Progenitor cell of endocrine pancreas (in vitro differentiated cells): ENCODE results near the gene CORO1C. TPM values are rescaled to one million over a fixed set of nuclear protein-coding genes. Genes with fewer than 3 reads are reported as not detected.

ENCODE experiments used
- DNase-seq: peaks from one replicate; pipeline ENCODE4 v3.0.0; 2021; ENCODE audit warnings: low spot score; ENCODE audit not compliant: unreplicated experiment
- H3K27ac Mint-ChIP-seq: 2 replicates; pipeline ENCODE4 v1.8.0; 2021; ENCODE audit warnings: mild to moderate bottlenecking, moderate library complexity, mixed read lengths
- H3K27me3 Mint-ChIP-seq: 2 replicates; pipeline ENCODE4 v1.8.0; 2021; ENCODE audit warnings: mixed read lengths
- H3K36me3 Mint-ChIP-seq: 2 replicates; pipeline ENCODE4 v1.8.0; 2022; ENCODE audit warnings: mixed read lengths; ENCODE audit not compliant: insufficient read depth
- H3K4me1 Mint-ChIP-seq: 2 replicates; pipeline ENCODE4 v1.8.0; 2021; ENCODE audit warnings: low read depth, mixed read lengths
- H3K4me3 Mint-ChIP-seq: 2 replicates; pipeline ENCODE4 v1.8.0; 2021; ENCODE audit warnings: low read depth, mild to moderate bottlenecking, moderate library complexity, mixed read lengths
- H3K9me3 Mint-ChIP-seq: 2 replicates; pipeline ENCODE4 v1.8.0; 2021; ENCODE audit warnings: low read depth, mixed read lengths
- CTCF ChIP-seq: fragments of 200-600 bp; sonication (generic); IDR thresholded peaks from one replicate; pipeline ENCODE4 v1.5.0; 2021; ENCODE audit warnings: antibody characterized with exemption, mild to moderate bottlenecking; ENCODE audit not compliant: unreplicated experiment
- total RNA-seq: library from RNA; stranded (reverse); gene quantifications from 2 replicates; pipeline ENCODE4 v1.2.1, GENCODE V29; 2021

The CORO1C gene
- total RNA-seq, 1 donor from 2014 or later: 68.3 TPM

- DNase-seq: no peak
These were observed 90.4 kb downstream of the CORO1C start for GRCh38 chr12:108640802-108641445.

GRCh38 chr12:108638997-108639822 lies 92.1 kb downstream of the CORO1C start:
- no peaks in the 10 kb centered on the region for H3K9me3 Mint-ChIP-seq
- peaks cover 9% of the 10 kb centered on the region for H3K27me3 Mint-ChIP-seq
- H3K4me1 Mint-ChIP-seq: peaks cover 9% of the 10 kb centered on the region
- H3K27ac Mint-ChIP-seq: no peak overlapping the region
- H3K36me3 Mint-ChIP-seq: no peaks in the 10 kb centered on the region
- no peak for TF ChIP-seq CTCF
- no peak for DNase-seq
- H3K4me3 Mint-ChIP-seq: no peak overlapping the region

More at GRCh38 chr12:108640802-108641445, 90.4 kb downstream of the CORO1C start:
- Mint-ChIP-seq H3K27ac (peak overlapping the region; percentile 66), H3K4me1 (peaks cover 9% of the 10 kb centered on the region), H3K36me3 (peaks cover 5% of the 10 kb centered on the region), H3K4me3 (no peak overlapping the region), H3K27me3 (peaks cover 4% of the 10 kb centered on the region), H3K9me3 (no peaks in the 10 kb centered on the region)
- no peak for TF ChIP-seq CTCF

- peaks cover 9% of the 10 kb centered on the region for H3K4me1 Mint-ChIP-seq
- H3K27me3 Mint-ChIP-seq: peaks cover 9% of the 10 kb centered on the region
- H3K36me3 Mint-ChIP-seq: no peaks in the 10 kb centered on the region
- TF ChIP-seq CTCF: no peak
- H3K4me3 Mint-ChIP-seq: no peak overlapping the region
- H3K27ac Mint-ChIP-seq: peak overlapping the region; percentile 56
- H3K9me3 Mint-ChIP-seq: no peaks in the 10 kb centered on the region
- no peak for DNase-seq
These were observed 93.0 kb downstream of the CORO1C start for GRCh38 chr12:108638141-108638827.

GRCh38 chr12:108637222-108637971 lies 93.9 kb downstream of the CORO1C start:
- peaks cover 9% of the 10 kb centered on the region for H3K4me1 Mint-ChIP-seq
- peaks cover 9% of the 10 kb centered on the region for H3K27me3 Mint-ChIP-seq
- no peak overlapping the region for H3K4me3 Mint-ChIP-seq
- TF ChIP-seq CTCF: no peak
- no peaks in the 10 kb centered on the region for H3K9me3 Mint-ChIP-seq
- no peaks in the 10 kb centered on the region for H3K36me3 Mint-ChIP-seq
- DNase-seq: no peak
- no peak overlapping the region for H3K27ac Mint-ChIP-seq
